GM12878 (cell line): Measurements from ENCODE around the gene ANGPTL5. TPM values are rescaled to one million over a fixed set of nuclear protein-coding genes. Genes with fewer than 3 reads are reported as not detected.

ENCODE experiments used
- ATAC-seq: fragments of 200-7000 bp; cut with Tn5 transposase; 3 replicates; pipeline ENCODE4 v1.9.1; 2020; ENCODE audit warnings: mild to moderate bottlenecking, moderate library complexity
- BruUV-seq: library from RNA; stranded (reverse); fragments of 400-500 nt; replicated peaks from 2 replicates; lab custom pipeline; 2021; lab: Mats Ljungman, UMichigan
- CTCF ChIA-PET: fragments of 300-600 bp; sonication (Branson Sonifier 250); formaldehyde crosslinking; extraction: SDS; loops from one replicate; lab custom pipeline; 2021; ENCODE audit warnings: inconsistent platforms; lab: Yijun Ruan, JAX
- POLR2A ChIA-PET: fragments of 350-600 bp; formaldehyde crosslinking; extraction: SDS; loops from one replicate; lab custom pipeline; 2021; ENCODE audit warnings: inconsistent platforms; lab: Charles Lee
- RAD21 ChIA-PET: fragments of 300-600 bp; sonication (Branson Sonifier 250); formaldehyde crosslinking; loops from one replicate; lab custom pipeline; 2023; ENCODE audit warnings: antibody characterized with exemption; ENCODE audit not compliant: unreplicated experiment; lab: Charles Lee
- SMC1A ChIA-PET: fragments of 300-600 bp; sonication (Branson Sonifier 250); formaldehyde crosslinking; loops from one replicate; lab custom pipeline; 2023; ENCODE audit not compliant: unreplicated experiment, uncharacterized antibody; lab: Charles Lee
- DNase-seq: peaks from one replicate; pipeline ENCODE4 v3.0.0-alpha.2; 2011; ENCODE audit warnings: low read depth, low spot score
- FAIRE-seq: peaks from 3 replicates; lab custom pipeline; 2011; peaks lifted over from hg19 to GRCh38; lab: Jason Lieb, UNC
- H2AFZ ChIP-seq: 2 replicates; pipeline ENCODE4 v1.6.0; 2011; ENCODE audit warnings: low read depth, low read length, control low read depth; ENCODE audit not compliant: control insufficient read depth
- H3K27ac ChIP-seq: 2 replicates; pipeline ENCODE4 v1.5.1; 2011; ENCODE audit warnings: control low read depth; ENCODE audit not compliant: control insufficient read depth, insufficient read depth
- H3K27me3 ChIP-seq, 2 experiments: replicated peaks in 1 of 2; 2 replicates each; pipeline versions ENCODE4 v1.6.0 to v1.6.1; 2011; ENCODE audit warnings: low read length in 1 of 2; ENCODE audit not compliant: control insufficient read depth in 2 of 2, insufficient read depth in 2 of 2
- H3K36me3 ChIP-seq, 2 experiments: 2 replicates each; pipeline ENCODE4 v1.5.1; 2011; ENCODE audit warnings: low read length in 1 of 2; ENCODE audit not compliant: control insufficient read depth in 2 of 2, insufficient read depth in 2 of 2
- H3K4me1 ChIP-seq: 2 replicates; pipeline ENCODE4 v1.6.1; 2011; ENCODE audit warnings: mild to moderate bottlenecking, low read length, moderate library complexity, mixed read lengths; ENCODE audit not compliant: control insufficient read depth, insufficient read depth
- H3K4me2 ChIP-seq: 2 replicates; pipeline ENCODE4 v1.6.0; 2011; ENCODE audit warnings: control low read depth; ENCODE audit not compliant: control insufficient read depth, insufficient read depth
- H3K4me3 ChIP-seq: fragments of 200-600 bp; sonication (generic); 2 replicates; pipeline ENCODE4 v1.5.1; 2016
- H3K79me2 ChIP-seq: 2 replicates; pipeline ENCODE4 v1.6.0; 2011; ENCODE audit warnings: low read length; ENCODE audit not compliant: control insufficient read depth, insufficient read depth
- H3K9ac ChIP-seq: 2 replicates; pipeline ENCODE4 v1.8.0; 2011; ENCODE audit warnings: low read length, control low read depth, mixed read lengths; ENCODE audit not compliant: control insufficient read depth, insufficient read depth
- H3K9me3 ChIP-seq: replicated peaks from 3 replicates; pipeline ENCODE4 v1.5.1; 2011; ENCODE audit warnings: mild to moderate bottlenecking, low read length; ENCODE audit not compliant: control insufficient read depth, insufficient read depth
- H4K20me1 ChIP-seq: 2 replicates; pipeline ENCODE4 v1.6.0; 2011; ENCODE audit not compliant: control insufficient read depth, insufficient read depth
- ATF2 ChIP-seq: IDR thresholded peaks from 2 replicates; pipeline ENCODE4 v1.6.1; 2012; ENCODE audit warnings: low read length, inconsistent platforms
- BMI1 ChIP-seq: fragments of 450-650 bp; IDR thresholded peaks from 2 replicates; pipeline ENCODE4 v1.6.1; 2016; ENCODE audit warnings: mild to moderate bottlenecking, moderate library complexity, borderline replicate concordance
- CHD4 ChIP-seq: fragments of 200-600 bp; sonication (generic); IDR thresholded peaks from 2 replicates; pipeline ENCODE4 v1.6.1; 2016; ENCODE audit warnings: mild to moderate bottlenecking
- IKZF1 ChIP-seq: fragments of 450-650 bp; conservative IDR thresholded peaks from 2 replicates; pipeline ENCODE4 v1.6.1; 2017; ENCODE audit warnings: antibody characterized with exemption, mild to moderate bottlenecking
- POLR2AphosphoS5 ChIP-seq: IDR thresholded peaks from 2 replicates; pipeline ENCODE4 v1.6.1; 2011; ENCODE audit warnings: mild to moderate bottlenecking, low read length, inconsistent platforms
- RELB ChIP-seq: fragments of 450-650 bp; IDR thresholded peaks from 2 replicates; pipeline ENCODE4 v1.6.1; 2017; ENCODE audit warnings: low read depth, mild to moderate bottlenecking, moderate library complexity
- SMARCA5 ChIP-seq: fragments of 450-650 bp; IDR thresholded peaks from 2 replicates; pipeline ENCODE4 v1.6.1; 2017; ENCODE audit warnings: mild to moderate bottlenecking
- STAT1 ChIP-seq: fragments of 450-650 bp; conservative IDR thresholded peaks from 2 replicates; pipeline ENCODE4 v1.6.1; 2014; ENCODE audit warnings: antibody characterized with exemption, mild to moderate bottlenecking
- TCF12 ChIP-seq: IDR thresholded peaks from 2 replicates; pipeline ENCODE4 v1.6.1; 2011; ENCODE audit warnings: low read depth, mild to moderate bottlenecking, low read length
- WGBS: methylation state at CpG from one replicate; pipeline ENCODE4 v1.1.6; 2016; ENCODE audit warnings: low lambda C conversion rate; ENCODE audit not compliant: insufficient replicate concordance, insufficient coverage; ENCODE audit errors: missing lambda C conversion rate; 5-methylcytosine and 5-hydroxymethylcytosine counted together
- in situ Hi-C: fragments of 300-500 bp; cut with MboI; formaldehyde crosslinking; loops from 9 replicates; pipeline ENCODE4 v1.14.3; 2018; ENCODE audit warnings: mixed read lengths
- intact Hi-C: fragments of 100-400 bp; cut with micrococcal nuclease; formaldehyde crosslinking; loops from one replicate; pipeline ENCODE4 v1.14.2; 2022; ENCODE audit not compliant: unreplicated experiment
- polyA plus RNA-seq, 11 experiments: library from polyadenylated mRNA; depleted of rRNA in 4 of 11; unstranded in 6 of 11; stranded (reverse) in 5 of 11; fragments of >200 nt; fragmentation: Nextera tagmentation in 4 of 11; fragmentation: Illumina TruSeq in 1 of 11; extraction: Ambion mirVana in 4 of 11; extraction: Trizol in 1 of 11; gene quantifications; 1 replicate in 1 of 11; 2 replicates in 10 of 11; pipeline versions ENCODE4 v1.2.1 to v1.2.3, GENCODE V29; 2011 to 2016; ENCODE audit warnings: inconsistent platforms in 2 of 11, missing spikeins in 2 of 11, low read depth in 1 of 11
- total RNA-seq, 4 experiments: library from RNA; depleted of rRNA in 3 of 4; stranded (reverse); fragments of >200 nt in 3 of 4; fragmentation: Illumina TruSeq in 1 of 4; extraction: Trizol in 1 of 4; gene quantifications; 2 replicates each; pipeline versions ENCODE4 v1.2.1 to v1.2.3, GENCODE V29; 2013 to 2021

ANGPTL5 gene
- total and polyA plus RNA-seq, 10 of the 15 experiments (the other 5 are each of a cell fraction or from before 2014, with no cell fraction given): not detected

- ChIA-PET POLR2A (no interaction called here), RAD21 (no interaction called here)
- H2AFZ ChIP-seq: no peak overlapping the region
- no peak for ATAC-seq
- no peak for DNase-seq
- H3K79me2 ChIP-seq: no peaks in the 10 kb centered on the region
- no TSS peak for BruUV-seq
- no peak overlapping the region for H3K4me3 ChIP-seq
- H3K9me3 ChIP-seq: no peaks in the 10 kb centered on the region
- in situ Hi-C loops: no loop called here
- no peak overlapping the region for H3K27ac ChIP-seq
- no peak for FAIRE-seq
- H4K20me1 ChIP-seq: no peaks in the 10 kb centered on the region
- TF ChIP-seq SMARCA5 (no peak), ATF2 (no peak), BMI1 (no peak), CHD4 (no peak), TCF12 (no peak), POLR2AphosphoS5 (no peak), IKZF1 (no peak), STAT1 (no peak), RELB (no peak)
- TF ChIP-seq, all 136 proteins: peak for 0
- ChIA-PET SMC1A (no interaction called here), CTCF (no interaction called here)
- Histone ChIP-seq H3K27me3 (no peaks in the 10 kb centered on the region), H3K4me1 (no peaks in the 10 kb centered on the region), H3K36me3 (no peaks in the 10 kb centered on the region), H3K4me2 (no peak overlapping the region), H3K9ac (no peak overlapping the region)
- intact Hi-C loops: no loop called here
- 11% methylated on average over 1 of the region's 1 CpG for WGBS
Observed at GRCh38 chr11:101960231-101960630, 43.9 kb upstream of the ANGPTL5 start.
